Gastrocnemius medialis (tissue), 4 donors: ENCODE data around the gene TAGLN2. TPM values are rescaled to one million over a fixed set of nuclear protein-coding genes. Genes with fewer than 3 reads are reported as not detected.

Source experiments
- ATAC-seq, 2 donors: fragments of 150-250 bp; one replicate each; pipeline ENCODE4 v1.9.1; 2016
- DNase-seq, 2 donors: peaks; one replicate each; pipeline ENCODE4 v3.0.0-alpha.2; 2019
- H3K27ac ChIP-seq, 4 donors: fragments of 200-600 bp; sonication (generic); 1 replicate in 1 of 4; 2 replicates in 3 of 4; pipeline ENCODE4 v1.5.1; 2016 to 2018; ENCODE audit warnings: mild to moderate bottlenecking in 2 of 4, moderate library complexity in 1 of 4
- H3K27me3 ChIP-seq, 3 donors: fragments of 200-600 bp; sonication (generic) in 2 of 3; 1 replicate in 1 of 3; 2 replicates in 2 of 3; pipeline versions ENCODE4 v1.5.1 to v1.6.0; 2016 to 2019; ENCODE audit warnings: mild to moderate bottlenecking in 1 of 3, moderate library complexity in 1 of 3
- H3K36me3 ChIP-seq, 2 donors: fragments of 200-600 bp; sonication (generic) in 1 of 2; one replicate each; pipeline ENCODE4 v1.5.1; 2017 to 2018
- H3K4me1 ChIP-seq, 2 donors: fragments of 200-600 bp; sonication (generic) in 1 of 2; one replicate each; pipeline ENCODE4 v1.5.1; 2016 to 2017; ENCODE audit warnings: mild to moderate bottlenecking in 2 of 2
- H3K4me3 ChIP-seq, 4 donors: fragments of 200-600 bp; sonication (generic) in 3 of 4; 1 replicate in 1 of 4; 2 replicates in 3 of 4; pipeline ENCODE4 v1.5.1; 2016 to 2019; ENCODE audit warnings: mild to moderate bottlenecking in 2 of 4
- H3K9me3 ChIP-seq, 3 donors: fragments of 200-600 bp; sonication (generic) in 2 of 3; 1 replicate in 1 of 3; 2 replicates in 2 of 3; pipeline ENCODE4 v1.5.1; 2016 to 2019
- CTCF ChIP-seq, 5 experiments: fragments of 450-650 bp in 3 of 5; fragments of 200-600 bp in 2 of 5; sonication (generic) in 2 of 5; IDR thresholded peaks in 4 of 5; conservative IDR thresholded peaks in 1 of 5; 1 replicate in 4 of 5; 2 replicates in 1 of 5; pipeline ENCODE4 v1.5.1; 2016 to 2019; ENCODE audit warnings: antibody characterized with exemption in 5 of 5, mild to moderate bottlenecking in 3 of 5, moderate library complexity in 3 of 5
- POLR2A ChIP-seq, 2 donors: fragments of 450-650 bp; IDR thresholded peaks; one replicate each; pipeline ENCODE4 v1.6.1; 2017; ENCODE audit warnings: antibody characterized with exemption in 2 of 2, mild to moderate bottlenecking in 2 of 2, moderate library complexity in 2 of 2
- in situ Hi-C, 4 donors: fragments of 200-750 bp; cut with MboI; loops; one replicate each; pipeline versions ENCODE4 v1.15.0 to v1.8.0; 2017; ENCODE audit warnings: low sequenced_read_pairs in 4 of 4
- intact Hi-C: fragments of 100-400 bp; cut with DNase I; formaldehyde crosslinking; loops from one replicate; pipeline ENCODE4 v1.15.1; 2023; ENCODE audit warnings: low total_unique reads
- total RNA-seq, 4 donors: library from RNA; depleted of rRNA; stranded (reverse); fragments of >200 nt; gene quantifications; one replicate each; pipeline versions ENCODE4 v1.1.0 to v1.2.3, GENCODE V29; 2016

The TAGLN2 gene
- total RNA-seq, 4 donors from 2014 or later, result 28.8 to 48.2 (median 37.5) TPM

- ATAC-seq (no peak), DNase-seq (no peak)
- intact Hi-C loops, result no loop called here
- H3K4me3 ChIP-seq, result no peak overlapping the region
- H3K4me1 ChIP-seq, result no peaks in the 10 kb centered on the region
- peaks cover 0 to 2% (median 0%) of the 10 kb centered on the region in 3 donors for H3K27me3 ChIP-seq
- TF ChIP-seq POLR2A (IDR thresholded peaks at IDR 0.05) (no peak), CTCF (IDR thresholded peaks at IDR 0.05 in 4 of 5, conservative IDR thresholded peaks at IDR 0.05 in 1 of 5) (no peak)
- no peaks in the 10 kb centered on the region for H3K9me3 ChIP-seq
- no peak overlapping the region for H3K27ac ChIP-seq
- H3K36me3 ChIP-seq, result no peaks in the 10 kb centered on the region
- in situ Hi-C loops, result no loop called here
These were observed 36.3 kb upstream of the TAGLN2 start for GRCh38 chr1:159961636-159962035.

- in situ Hi-C loops, result no loop called here
- Histone ChIP-seq H3K27me3 (peaks cover 0 to 2% (median 0%) of the 10 kb centered on the region in 3 donors), H3K4me3 (no peak overlapping the region), H3K27ac (no peak overlapping the region), H3K36me3 (no peaks in the 10 kb centered on the region), H3K9me3 (no peaks in the 10 kb centered on the region), H3K4me1 (no peaks in the 10 kb centered on the region)
- DNase-seq (peak in 1 of 2 donors; percentile 54), ATAC-seq (peak; percentile 47 to 75)
- TF ChIP-seq POLR2A (IDR thresholded peaks at IDR 0.05) (no peak), CTCF (IDR thresholded peaks at IDR 0.05 in 4 of 5, conservative IDR thresholded peaks at IDR 0.05 in 1 of 5) (no peak)
- intact Hi-C loops, result no loop called here
These were observed 35.5 kb upstream of the TAGLN2 start for GRCh38 chr1:159960721-159961381.

- H3K9me3 ChIP-seq, result no peaks in the 10 kb centered on the region
- H3K27me3 ChIP-seq, result no peaks in the 10 kb centered on the region
- H3K4me3 ChIP-seq, result no peak overlapping the region
- TF ChIP-seq POLR2A (IDR thresholded peaks at IDR 0.05) (no peak), CTCF (IDR thresholded peaks at IDR 0.05 in 4 of 5, conservative IDR thresholded peaks at IDR 0.05 in 1 of 5) (no peak)
- H3K4me1 ChIP-seq, result no peaks in the 10 kb centered on the region
- ATAC-seq (no peak), DNase-seq (no peak)
- H3K27ac ChIP-seq, result no peak overlapping the region
- intact Hi-C loops, result no loop called here
- in situ Hi-C loops, result no loop called here
- no peaks in the 10 kb centered on the region for H3K36me3 ChIP-seq
These were observed 34.1 kb upstream of the TAGLN2 start for GRCh38 chr1:159959451-159959850.

GRCh38 chr1:159958719-159959380 is 33.5 kb upstream of the TAGLN2 start:
- no peak overlapping the region for H3K27ac ChIP-seq
- H3K36me3 ChIP-seq, result no peaks in the 10 kb centered on the region
- intact Hi-C loops, result no loop called here
- ATAC-seq (no peak), DNase-seq (no peak)
- H3K4me1 ChIP-seq, result no peaks in the 10 kb centered on the region
- H3K4me3 ChIP-seq, result no peak overlapping the region
- H3K9me3 ChIP-seq, result no peaks in the 10 kb centered on the region
- TF ChIP-seq POLR2A (IDR thresholded peaks at IDR 0.05) (no peak), CTCF (IDR thresholded peaks at IDR 0.05 in 4 of 5, conservative IDR thresholded peaks at IDR 0.05 in 1 of 5) (no peak)
- H3K27me3 ChIP-seq, result peaks cover 0 to 1% (median 0%) of the 10 kb centered on the region in 3 donors
- in situ Hi-C loops, result no loop called here
